Pons (tissue), 1 donor: ENCODE measurements around the gene KRTAP24-1.

ENCODE experiments used
- DNase-seq: peaks from one replicate; pipeline ENCODE4 v3.0.0-alpha.2; 2016; ENCODE audit warnings: low spot score

The KRTAP24-1 gene, protein sequence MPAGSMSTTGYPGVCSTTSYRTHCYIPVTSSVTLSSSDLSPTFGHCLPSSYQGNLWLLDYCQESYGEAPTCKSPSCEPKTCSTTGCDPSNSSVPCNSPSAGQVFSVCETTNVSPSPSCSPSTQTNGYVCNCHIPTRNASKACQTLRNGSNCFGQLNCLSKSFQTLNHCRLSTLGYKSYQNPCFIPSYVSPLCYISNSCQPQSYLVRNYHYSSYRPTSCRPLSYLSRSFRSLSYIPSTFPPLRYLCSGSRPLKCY

DNA sequence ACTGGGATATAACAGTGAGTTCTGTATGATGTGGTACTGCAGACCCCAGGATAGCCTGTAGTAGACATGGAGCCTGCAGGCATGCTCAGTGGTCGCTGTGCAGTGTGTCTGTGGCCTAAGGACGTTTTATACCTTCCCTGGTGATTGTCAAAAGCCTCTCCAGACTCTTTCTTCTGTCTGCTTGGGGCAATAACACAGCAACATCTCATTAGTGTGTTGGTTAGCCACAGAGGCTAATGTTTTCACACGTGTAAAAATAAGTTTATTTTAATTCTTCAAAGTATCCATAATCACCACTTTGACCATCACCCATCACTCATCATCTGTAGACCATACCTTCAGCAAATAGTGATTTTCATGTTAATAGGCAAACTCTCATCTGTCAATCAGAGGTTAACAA lies at the start of gene KRTAP24-1:
TSS of gene KRTAP24-1 (minus strand) at position 101 of the 400 bp plus-strand sequence. CDS start at position 83, 18 bp downstream.
- no peak for DNase-seq

DNA sequence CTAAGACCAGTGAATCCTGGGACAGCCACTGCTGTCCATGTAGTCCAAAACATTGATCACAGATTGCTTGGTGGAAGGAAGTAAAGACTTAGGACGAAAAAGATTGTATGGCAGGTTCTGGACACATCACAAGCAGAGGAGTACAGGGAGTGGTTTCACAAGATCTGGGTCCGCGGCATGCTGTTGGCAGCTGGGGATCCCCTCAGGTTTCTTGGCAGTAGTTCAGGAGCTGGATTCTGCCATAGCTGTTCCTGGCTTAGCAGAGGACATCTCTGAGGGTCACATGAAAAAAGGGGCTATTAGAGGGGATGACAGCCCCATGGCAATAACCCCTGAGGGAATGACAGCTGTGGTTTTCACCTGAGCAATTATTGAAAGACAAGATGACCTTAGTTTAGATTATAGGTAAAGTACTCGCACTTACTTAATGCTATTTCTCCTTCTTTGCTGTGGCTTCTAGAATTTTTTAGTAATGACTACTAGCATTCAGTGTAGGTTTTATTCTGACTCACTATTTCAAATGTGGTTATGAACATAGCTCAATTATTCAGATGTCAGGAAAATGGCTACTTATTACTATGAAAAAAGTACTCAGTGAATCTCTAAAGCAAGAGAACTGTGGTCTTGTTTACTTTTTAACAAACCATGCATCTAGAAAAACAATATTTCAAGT lies 46.6 kb upstream of the KRTAP24-1 start:
- no peak for DNase-seq

DNA sequence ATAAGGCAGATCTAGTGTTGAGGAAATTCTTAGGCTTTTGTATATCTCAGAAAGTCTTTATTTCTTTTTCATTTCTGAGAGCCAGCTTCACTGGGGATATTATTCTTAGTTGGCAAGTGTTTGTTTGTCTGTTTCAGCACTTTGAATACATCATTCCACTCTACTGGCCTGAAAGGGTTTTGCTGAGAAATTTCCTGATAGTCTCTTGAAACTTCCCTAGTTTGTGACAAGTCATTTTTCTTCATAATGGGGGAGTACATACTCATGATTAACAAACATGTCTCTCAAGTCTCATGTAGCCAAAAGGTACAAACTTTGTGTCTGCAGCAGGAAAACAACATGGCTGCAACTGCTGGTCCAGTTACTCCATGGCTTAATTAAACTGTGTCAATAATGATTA lies 43.6 kb upstream of the KRTAP24-1 start:
- DNase-seq, result no peak

DNA sequence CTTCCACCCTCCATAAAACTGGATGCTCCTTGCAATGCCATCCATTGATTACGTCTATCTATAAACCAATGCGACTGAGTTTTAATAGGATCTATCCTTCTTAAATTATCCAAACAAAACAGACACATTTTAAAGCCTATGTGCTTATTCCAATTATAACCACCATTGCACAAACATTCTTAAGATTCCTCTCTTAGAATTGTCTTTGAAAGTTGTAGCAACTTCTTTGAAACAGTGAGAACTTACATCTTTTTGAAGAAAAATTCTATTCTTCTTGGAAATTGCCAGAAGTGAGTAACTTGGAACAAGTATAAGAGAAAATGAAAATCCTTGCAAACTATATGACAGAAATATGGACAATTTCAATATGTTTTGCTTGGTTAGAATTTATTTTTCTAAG lies 37.5 kb upstream of the KRTAP24-1 start, which contains the start of gene KRTAP26-1:
TSS of gene KRTAP26-1 (minus strand) at position 101 of the 400 bp plus-strand sequence. CDS start 280 bp downstream, outside the sequence.
- no peak for DNase-seq

DNA sequence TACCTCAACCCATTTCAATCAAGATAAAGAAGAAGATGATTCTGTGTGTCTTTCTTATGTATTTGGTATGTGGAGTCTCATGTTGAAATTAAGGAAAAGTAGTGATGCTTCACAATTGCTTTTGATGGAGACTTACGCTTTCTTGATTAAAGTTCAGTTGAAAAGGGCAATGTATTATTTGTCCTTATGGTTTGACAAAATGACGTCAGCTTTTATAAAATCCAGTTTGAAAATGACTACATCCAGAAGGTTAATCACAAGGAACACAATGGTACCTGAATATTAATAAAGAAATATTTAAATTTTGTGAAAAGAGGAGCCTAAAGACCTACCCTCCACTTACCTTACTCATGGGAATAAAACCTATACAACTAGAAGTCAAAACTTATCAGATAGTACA lies 33.0 kb upstream of the KRTAP24-1 start:
- no peak for DNase-seq

DNA sequence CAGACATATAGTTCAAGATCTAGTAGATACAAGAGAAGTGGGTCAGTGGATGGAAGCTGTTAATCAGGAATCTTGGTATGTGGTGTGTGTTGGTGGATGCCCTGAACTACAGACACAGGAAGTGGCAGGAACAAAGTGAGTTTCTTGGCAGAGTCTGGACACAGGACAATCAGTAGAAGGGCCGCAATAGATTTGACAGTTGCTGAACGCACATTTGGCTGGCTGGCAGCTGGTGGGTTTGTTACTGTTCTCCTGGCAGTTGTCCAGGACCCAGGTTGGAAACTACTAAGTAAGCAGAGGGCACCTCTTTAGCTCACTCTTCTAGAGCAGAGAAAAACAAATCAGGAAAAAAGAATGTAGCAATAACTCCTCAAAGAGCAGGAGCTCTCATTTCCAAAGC lies 24.1 kb upstream of the KRTAP24-1 start:
- DNase-seq, result no peak

DNA sequence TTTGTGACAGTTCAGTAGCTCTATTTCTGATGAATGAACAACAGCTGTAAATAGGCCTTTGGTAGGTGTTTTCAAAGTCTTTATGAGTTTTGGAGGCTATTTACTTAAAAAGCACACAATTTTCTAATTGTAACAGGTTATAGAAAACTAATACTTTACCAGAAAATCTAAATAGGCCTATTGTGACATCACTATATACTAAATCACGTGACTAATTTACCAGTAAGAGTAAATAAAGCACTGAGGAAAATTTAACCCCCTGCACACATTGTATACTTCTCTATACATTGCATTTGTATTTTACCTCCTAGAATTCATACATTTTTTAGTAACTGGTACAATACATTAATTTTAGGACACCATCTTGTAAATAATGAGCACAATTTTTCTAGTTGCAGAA lies 22.4 kb upstream of the KRTAP24-1 start:
- DNase-seq, result no peak

DNA sequence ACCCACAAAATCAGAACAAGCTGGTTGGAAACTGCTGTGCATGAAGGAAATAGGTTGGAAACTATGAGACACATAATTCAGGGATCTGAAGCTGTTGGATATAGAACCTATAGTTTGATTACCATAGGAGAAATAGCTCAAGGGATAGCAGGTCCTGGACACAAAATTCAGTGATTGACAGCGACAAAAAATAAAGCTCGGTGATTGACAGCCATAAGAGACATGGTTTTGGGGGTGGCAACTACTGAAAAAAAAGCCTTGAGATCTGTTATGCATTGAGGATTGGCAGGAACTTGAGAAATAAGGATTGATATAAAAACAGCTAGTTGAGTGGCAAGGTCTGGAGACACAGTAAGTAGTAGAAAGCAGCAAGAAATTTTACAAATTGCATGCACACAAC lies 6.5 kb upstream of the KRTAP24-1 start, which contains the start of gene KRTAP25-1:
TSS of gene KRTAP25-1 (minus strand) at position 300 of the 400 bp plus-strand sequence. CDS start at position 276, 24 bp downstream.
- no peak for DNase-seq

DNA sequence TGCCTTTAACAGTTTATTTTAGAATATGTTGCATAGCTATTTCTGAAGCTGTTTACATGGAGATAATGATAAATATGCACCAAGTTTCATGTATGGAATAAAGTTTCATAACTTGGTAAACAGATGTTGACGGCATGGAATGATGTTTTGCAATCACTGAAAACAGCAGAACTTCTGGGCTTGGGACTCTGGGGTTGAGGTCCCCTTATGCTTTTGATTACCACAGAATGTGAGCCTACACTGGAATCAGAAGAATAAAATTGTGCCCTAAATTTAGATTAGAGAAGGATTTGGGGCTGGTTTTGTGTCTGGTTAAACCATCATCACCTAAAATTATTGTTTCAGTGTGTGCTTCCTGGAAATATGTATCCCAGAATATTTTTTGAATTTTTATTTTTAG lies 11.1 kb downstream of the KRTAP24-1 start:
- no peak for DNase-seq

DNA sequence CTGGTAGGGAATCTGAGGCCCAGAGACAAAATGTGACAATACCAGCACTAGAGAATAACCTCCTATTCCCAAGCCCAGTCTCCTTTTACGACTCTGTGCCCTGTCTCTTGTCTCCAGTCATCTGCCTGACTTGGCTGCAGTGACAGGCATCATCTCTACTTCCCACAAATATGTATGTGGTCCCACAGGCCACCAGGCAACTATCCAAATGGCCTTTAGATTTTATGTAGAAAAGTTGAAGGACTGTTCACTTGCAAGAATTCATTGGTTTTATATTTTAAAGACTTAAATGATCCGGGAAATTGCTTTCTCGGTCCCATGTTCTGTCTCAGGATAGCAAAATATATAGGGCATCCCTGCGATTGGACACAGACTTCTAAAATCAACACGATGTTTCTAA lies 11.6 kb downstream of the KRTAP24-1 start:
- DNase-seq, result no peak

DNA sequence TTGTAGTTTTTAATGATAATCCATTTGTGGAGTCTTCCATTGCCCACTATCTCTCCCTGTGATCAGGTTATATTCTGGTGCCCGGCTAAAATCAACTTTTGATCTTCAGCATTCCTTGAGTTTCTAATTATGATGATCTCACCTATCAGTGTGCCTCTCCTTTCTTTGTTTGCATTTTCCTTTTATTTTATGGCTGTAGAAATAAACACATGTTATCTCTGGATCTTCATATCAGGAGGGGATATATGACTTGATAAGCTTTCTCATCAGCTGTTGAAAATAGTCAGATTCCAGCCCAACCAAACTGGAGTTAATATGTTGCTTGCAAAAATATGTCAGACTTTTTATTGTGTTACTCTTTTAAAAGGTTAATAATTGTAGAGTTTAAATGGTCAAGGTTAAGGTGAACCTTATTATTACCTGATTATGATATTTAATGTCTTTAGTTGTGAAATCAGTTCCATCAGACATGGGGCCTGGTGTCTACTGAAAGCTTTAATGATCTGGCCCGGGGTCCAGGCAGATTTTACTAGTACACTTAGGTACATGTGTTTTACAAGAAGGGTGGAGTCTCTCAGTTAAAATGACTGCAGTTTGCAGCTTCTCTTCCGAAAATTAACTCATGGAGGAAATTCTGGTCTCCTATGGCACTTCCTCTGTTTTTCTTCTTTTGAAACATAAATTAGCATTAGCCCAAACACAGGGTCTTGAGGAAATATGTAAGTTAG lies 12.8 kb downstream of the KRTAP24-1 start:
- no peak for DNase-seq

DNA sequence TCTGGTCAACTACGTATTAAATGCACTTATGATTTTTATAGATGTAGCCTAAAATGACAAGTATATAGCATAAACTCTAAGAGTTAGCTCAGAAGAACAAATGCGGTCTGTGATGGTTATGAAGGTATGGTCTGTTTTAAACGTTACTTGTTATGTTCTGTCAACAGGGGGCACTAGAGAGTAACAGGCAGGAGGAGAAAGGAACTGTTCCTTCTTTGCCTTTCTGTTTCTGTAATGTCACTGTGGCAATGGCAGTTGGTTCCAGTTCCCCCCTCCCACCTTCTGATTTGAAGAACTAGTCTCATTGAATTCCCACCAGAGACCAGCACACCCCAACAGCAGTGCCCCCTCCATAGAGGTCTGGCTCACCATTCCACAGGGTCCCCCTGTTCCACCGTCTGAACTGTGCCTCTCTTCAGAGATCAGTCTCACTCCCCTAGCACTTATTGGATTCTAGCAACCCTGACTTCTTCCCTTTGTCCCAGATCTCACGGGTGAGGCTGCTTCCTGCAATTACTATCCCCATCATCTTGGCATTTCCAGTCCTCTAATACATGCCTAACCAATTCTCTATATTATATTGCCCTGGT lies 14.0 kb downstream of the KRTAP24-1 start:
- peak; percentile 5 for DNase-seq

DNA sequence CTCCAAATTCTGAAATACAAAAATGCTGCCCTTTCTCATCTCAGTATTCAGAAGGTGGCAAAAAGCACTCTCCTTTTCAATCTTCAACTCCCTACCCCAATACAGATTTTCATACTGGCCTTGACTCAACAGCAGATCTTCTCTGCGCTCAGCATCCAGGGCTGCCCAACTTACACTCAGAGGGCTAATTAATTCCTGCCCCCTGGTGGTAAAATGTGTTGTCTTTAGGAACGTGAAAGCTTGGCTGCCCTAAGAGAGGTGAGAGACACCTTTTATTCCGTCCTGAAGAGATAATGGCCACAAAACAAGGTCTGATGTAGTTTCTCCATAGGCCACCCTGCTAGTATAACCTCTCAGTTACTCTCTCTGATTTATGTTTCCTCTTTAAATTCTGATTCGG lies 25.0 kb downstream of the KRTAP24-1 start:
- DNase-seq, result no peak

DNA sequence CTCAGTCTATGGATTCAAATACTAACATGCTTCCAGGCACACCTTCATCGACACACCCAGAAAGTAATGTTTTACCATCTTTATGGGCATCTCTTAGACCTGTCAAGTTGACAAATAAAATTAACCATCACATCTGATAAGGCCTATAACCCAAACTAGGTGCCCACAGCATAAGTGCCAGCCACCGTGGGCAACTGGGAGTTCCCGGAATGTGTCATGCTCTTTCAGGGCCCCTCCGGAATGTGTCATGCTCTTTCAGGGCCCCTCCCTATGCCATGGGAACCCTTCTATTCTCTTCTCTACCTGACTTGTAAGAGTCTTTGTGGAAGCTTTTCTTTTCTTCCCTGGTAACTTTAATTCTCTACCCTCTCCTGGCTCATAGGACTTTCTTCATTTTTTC lies 26.6 kb downstream of the KRTAP24-1 start:
- no peak for DNase-seq

DNA sequence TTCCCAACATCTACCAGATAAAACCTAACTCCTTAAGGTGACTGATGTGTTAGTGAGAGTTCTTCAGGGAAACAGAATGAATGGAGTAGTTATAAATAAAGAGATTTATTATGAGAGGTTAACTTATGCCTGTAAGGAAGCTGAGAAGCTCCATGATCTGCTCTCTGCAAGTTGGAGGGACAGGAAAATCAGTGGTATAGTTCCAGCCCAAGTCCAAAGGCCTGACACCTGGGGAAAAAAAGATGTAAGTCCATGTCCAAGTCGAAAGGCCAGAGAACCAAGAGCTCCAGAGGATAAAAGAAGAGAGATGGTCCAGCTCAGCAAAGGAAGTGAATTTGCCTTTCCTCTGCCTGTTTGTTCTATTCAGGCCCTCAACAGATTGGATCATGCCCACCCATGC lies 27.1 kb downstream of the KRTAP24-1 start:
- no peak for DNase-seq

DNA sequence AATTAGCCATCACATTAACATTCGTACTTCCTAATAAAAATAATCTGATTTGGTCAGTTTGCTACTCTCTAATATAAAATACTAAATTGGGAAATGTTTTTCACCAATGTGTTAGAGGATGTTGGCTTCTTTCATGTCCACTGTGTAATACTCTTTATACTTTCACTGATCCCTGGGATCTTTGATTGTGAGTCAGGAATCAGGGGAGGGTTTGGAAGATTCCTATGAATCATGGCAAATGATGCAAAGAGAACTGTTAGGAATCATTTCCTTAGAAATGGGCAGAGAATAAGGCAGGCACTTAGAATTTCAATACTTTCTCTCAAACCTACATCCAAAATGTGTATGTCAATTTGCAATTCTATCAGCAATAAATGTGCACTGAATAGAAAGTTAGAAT lies 31.0 kb downstream of the KRTAP24-1 start:
- no peak for DNase-seq

DNA sequence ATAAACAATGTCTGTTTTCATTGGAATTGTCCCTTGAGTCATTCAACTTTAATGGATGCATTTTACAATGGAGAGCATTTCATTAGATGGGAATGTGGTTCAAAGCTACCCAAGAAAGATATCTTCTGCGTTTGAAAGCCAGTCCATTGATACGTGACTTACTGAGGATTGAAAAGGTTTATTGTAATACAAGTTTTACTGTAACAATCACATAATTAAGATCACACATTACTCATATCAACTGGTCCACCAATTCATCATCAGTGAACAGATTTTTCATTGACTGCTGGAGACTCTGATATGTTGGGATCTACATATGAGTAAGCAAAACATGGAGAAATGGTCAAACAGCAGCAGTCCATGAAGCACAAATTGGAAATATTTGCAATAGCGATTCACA lies 32.8 kb downstream of the KRTAP24-1 start:
- no peak for DNase-seq

DNA sequence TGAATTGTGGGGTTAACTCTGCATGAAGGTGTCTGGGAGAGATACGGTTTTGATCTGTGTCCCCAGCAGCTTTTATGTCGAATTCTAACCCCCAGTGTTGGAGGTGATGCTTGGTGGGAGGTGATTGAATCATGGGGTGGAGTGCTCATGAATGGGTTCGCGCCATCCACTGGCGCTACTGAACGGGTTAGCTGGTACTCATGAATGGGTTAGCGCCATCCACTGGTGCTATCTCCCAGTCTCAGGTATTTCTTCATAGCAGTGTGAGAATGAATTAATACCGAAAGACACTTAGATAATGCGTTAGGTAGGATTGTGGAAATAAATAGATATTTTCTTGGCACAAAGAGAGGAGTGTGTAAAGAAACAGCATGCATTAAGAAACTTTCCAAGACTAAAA lies 33.9 kb downstream of the KRTAP24-1 start:
- no peak for DNase-seq

DNA sequence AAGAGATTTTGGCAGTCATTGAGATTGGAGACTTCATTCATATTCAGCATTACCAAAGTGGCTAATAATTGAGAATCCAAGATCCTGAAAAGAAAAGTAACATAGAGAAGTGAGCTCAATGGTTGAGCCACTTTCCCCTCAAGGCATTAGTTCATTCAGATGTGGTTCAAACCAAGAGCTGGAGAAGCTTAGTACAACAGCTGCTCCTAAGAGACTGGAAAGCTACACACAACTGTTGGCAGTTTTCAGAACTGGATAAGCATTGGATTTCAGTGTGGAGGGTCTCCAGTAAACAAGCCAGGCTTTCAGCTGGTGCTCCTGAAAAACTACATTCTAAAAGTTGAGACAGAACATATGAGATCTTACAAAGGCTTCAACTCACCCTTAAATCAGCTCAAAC lies 37.7 kb downstream of the KRTAP24-1 start:
- no peak for DNase-seq

DNA sequence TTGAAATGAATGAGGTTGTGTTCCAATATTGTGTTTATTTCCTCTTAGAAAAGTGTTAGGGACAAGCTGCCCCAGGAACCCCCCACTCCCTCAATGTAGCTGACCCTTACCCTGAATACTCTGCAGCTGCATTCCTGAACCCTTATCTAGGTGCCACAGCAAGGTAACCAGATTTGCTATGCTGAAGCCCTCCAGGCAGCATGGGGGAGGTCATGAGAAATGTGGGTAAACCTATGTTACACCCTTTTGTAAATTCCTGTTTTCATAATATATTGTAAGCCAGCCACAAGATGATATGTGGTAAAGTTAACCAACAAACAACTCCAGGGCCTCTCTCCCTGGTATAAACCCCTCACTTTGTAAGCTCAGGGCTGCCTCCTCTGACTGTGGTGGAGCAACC lies 39.1 kb downstream of the KRTAP24-1 start:
- no peak for DNase-seq

DNA sequence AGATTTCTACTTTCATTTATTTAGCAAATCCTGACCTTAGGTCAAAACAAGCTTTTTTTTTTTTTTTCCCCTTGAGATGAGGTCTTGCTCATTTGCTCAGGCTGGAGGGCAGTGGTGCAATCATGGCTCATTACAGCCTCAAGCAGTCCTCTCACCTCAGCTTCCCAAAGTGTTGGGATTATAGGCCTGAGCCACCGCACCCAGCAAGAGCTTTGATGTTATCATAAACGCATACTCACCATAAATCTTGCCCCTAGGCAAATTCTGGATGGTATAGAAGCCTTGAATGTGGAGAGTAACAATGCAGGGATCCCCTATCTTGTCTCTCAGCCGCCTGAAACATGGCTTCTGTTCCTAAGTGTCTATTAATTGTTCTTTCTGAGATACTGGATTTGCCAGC lies 42.1 kb downstream of the KRTAP24-1 start:
- DNase-seq, result no peak

DNA sequence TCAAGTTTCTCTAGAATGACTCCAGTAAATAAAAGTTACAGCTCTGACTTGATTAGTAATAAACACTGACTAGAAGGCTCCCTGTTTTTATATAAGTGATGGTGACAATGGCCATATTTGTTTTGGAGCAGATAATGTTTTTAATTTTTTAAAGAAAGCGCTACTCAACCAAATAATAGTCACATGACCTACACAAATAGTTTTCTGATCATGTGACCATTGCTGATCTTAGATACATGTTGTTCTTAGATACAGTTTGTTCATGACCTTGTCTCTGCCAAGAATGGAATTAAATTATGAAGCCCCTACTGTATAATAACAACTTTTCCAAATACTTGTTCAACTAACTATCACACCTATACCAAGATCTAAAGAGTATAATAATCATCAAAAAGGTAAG lies 44.6 kb downstream of the KRTAP24-1 start:
- no peak for DNase-seq

DNA sequence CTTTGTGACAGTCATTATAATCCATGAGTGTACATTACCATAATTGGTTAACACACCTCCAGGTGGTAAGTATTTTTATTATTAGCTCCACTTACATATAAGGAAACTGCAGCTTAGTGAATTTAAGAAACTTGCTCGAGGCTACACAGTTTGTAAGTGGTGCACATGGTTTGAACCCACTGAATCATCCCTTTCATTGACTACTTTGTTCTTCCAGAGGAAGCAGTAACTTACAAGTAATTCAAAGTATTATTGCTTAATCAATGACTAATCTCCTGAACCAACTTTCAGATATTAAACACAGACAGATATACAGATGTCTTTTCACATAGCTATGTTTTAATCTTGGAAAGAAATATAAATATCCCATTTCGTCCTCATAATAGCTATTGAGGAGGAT lies 48.1 kb downstream of the KRTAP24-1 start:
- DNase-seq, result no peak
